KMS-11 (cell line): ENCODE results near the gene SCNN1A.

Experiments
- H2AFZ ChIP-seq: fragments of 200-600 bp; sonication (generic); 2 replicates; pipeline ENCODE4 v1.6.1; 2016; ENCODE audit warnings: antibody characterized with exemption, mixed run types, low read depth
- H3K27ac ChIP-seq: fragments of 200-600 bp; sonication (generic); 2 replicates; pipeline ENCODE4 v1.6.1; 2016; ENCODE audit warnings: mild to moderate bottlenecking, mixed run types
- H3K27me3 ChIP-seq: fragments of 200-600 bp; sonication (generic); 2 replicates; pipeline ENCODE4 v1.6.1; 2017; ENCODE audit warnings: mild to moderate bottlenecking, low read depth, mixed run types, moderate library complexity; ENCODE audit not compliant: insufficient read depth
- H3K36me3 ChIP-seq: fragments of 200-600 bp; sonication (generic); 2 replicates; pipeline ENCODE4 v1.6.1; 2017; ENCODE audit warnings: mild to moderate bottlenecking, mixed run types; ENCODE audit not compliant: insufficient read depth
- H3K4me1 ChIP-seq: fragments of 200-600 bp; sonication (generic); 2 replicates; pipeline ENCODE4 v1.6.1; 2016; ENCODE audit warnings: mild to moderate bottlenecking, low read depth, mixed run types; ENCODE audit not compliant: poor library complexity, severe bottlenecking
- H3K4me2 ChIP-seq: fragments of 200-600 bp; sonication (generic); 2 replicates; pipeline ENCODE4 v1.7.0; 2016; ENCODE audit warnings: mild to moderate bottlenecking, mixed run types
- H3K4me3 ChIP-seq: fragments of 200-600 bp; sonication (generic); IDR thresholded peaks from 2 replicates; pipeline ENCODE4 v1.6.1; 2017; ENCODE audit warnings: low read depth, low read length, mixed read lengths; ENCODE audit not compliant: insufficient read depth
- H3K79me2 ChIP-seq: fragments of 200-600 bp; sonication (generic); 2 replicates; pipeline ENCODE4 v1.6.1; 2016; ENCODE audit warnings: low read depth, mixed run types; ENCODE audit not compliant: insufficient read depth
- H3K9ac ChIP-seq: fragments of 200-600 bp; sonication (generic); 2 replicates; pipeline ENCODE4 v1.6.1; 2016; ENCODE audit warnings: mild to moderate bottlenecking, mixed run types
- H4K20me1 ChIP-seq: fragments of 200-600 bp; sonication (generic); 2 replicates; pipeline ENCODE4 v1.6.1; 2016; ENCODE audit warnings: mild to moderate bottlenecking, mixed run types; ENCODE audit not compliant: insufficient read depth
- TF ChIP-seq, protein P1 (sequence below): fragments of 200-600 bp; sonication (generic); conservative IDR thresholded peaks from 2 replicates; pipeline ENCODE4 v1.6.1; 2017; ENCODE audit warnings: low read depth, mild to moderate bottlenecking, antibody characterized with exemption, low read length, moderate library complexity, mixed read lengths

Gene SCNN1A

GRCh38 chr12:6420364-6420763, 45.0 kb upstream of the SCNN1A start:
- Histone ChIP-seq H2AFZ (no peak overlapping the region), H3K36me3 (no peaks in the 10 kb centered on the region), H3K4me3 (no peak overlapping the region), H4K20me1 (no peaks in the 10 kb centered on the region), H3K27ac (no peak overlapping the region), H3K79me2 (no peaks in the 10 kb centered on the region), H3K4me2 (no peak overlapping the region), H3K27me3 (no peaks in the 10 kb centered on the region), H3K4me1 (peaks cover 10% of the 10 kb centered on the region), H3K9ac (no peak overlapping the region)
- TF ChIP-seq, protein P1, sequence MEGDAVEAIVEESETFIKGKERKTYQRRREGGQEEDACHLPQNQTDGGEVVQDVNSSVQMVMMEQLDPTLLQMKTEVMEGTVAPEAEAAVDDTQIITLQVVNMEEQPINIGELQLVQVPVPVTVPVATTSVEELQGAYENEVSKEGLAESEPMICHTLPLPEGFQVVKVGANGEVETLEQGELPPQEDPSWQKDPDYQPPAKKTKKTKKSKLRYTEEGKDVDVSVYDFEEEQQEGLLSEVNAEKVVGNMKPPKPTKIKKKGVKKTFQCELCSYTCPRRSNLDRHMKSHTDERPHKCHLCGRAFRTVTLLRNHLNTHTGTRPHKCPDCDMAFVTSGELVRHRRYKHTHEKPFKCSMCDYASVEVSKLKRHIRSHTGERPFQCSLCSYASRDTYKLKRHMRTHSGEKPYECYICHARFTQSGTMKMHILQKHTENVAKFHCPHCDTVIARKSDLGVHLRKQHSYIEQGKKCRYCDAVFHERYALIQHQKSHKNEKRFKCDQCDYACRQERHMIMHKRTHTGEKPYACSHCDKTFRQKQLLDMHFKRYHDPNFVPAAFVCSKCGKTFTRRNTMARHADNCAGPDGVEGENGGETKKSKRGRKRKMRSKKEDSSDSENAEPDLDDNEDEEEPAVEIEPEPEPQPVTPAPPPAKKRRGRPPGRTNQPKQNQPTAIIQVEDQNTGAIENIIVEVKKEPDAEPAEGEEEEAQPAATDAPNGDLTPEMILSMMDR, result no peak

GRCh38 chr12:6418796-6419195, 43.4 kb upstream of the SCNN1A start:
- H3K4me1 ChIP-seq, result peaks cover 6% of the 10 kb centered on the region
- H3K27me3 ChIP-seq, result no peaks in the 10 kb centered on the region
- no peak overlapping the region for H2AFZ ChIP-seq
- no peaks in the 10 kb centered on the region for H3K79me2 ChIP-seq
- H3K36me3 ChIP-seq, result no peaks in the 10 kb centered on the region
- H3K9ac ChIP-seq, result no peak overlapping the region
- H3K4me2 ChIP-seq, result no peak overlapping the region
- TF ChIP-seq, protein P1, result no peak
- no peaks in the 10 kb centered on the region for H4K20me1 ChIP-seq
- no peak overlapping the region for H3K4me3 ChIP-seq
- no peak overlapping the region for H3K27ac ChIP-seq

- Histone ChIP-seq H3K27ac (no peak overlapping the region), H3K9ac (no peak overlapping the region), H4K20me1 (no peaks in the 10 kb centered on the region), H2AFZ (no peak overlapping the region), H3K27me3 (no peaks in the 10 kb centered on the region), H3K4me2 (no peak overlapping the region), H3K4me3 (no peak overlapping the region), H3K36me3 (no peaks in the 10 kb centered on the region), H3K4me1 (no peaks in the 10 kb centered on the region), H3K79me2 (no peaks in the 10 kb centered on the region)
- TF ChIP-seq, protein P1, result no peak
Observed at GRCh38 chr12:6416596-6416995, 41.2 kb upstream of the SCNN1A start.

DNA sequence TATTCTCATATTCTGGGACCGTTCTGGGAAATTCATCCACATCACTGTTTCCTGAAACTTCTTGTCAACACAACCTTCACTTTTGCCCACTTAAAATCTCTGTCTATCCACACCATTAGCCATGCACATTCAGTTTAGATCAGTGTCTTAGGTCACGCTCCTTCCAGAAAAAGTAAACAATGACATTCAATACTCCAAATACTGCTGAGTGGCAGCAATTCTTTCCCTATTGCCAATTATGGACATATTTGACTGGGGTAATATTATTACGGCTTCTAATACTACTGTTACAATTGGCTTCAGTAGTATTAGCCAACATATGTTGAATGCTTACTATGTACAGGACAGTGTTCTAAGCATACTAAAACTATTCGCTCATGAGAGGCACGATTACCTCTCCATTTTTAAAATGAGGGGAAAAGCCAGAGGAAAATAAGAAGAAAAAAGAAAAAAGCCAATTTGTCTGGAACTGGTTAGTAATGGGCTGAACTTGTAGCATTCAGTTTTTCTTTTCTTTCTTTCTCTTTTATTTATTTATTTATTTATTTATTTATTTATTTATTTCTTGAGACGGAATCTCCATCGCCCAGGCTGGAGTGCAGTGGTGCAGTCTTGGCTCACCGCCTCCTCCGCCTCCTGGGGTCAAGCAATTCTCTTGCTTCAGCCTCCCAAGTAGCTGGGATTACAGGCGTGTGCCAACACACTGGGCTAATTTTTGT, 32.0 kb upstream of the SCNN1A start:
- H3K4me3 ChIP-seq, result no peak overlapping the region
- TF ChIP-seq, protein P1, result no peak
- H3K27ac ChIP-seq, result no peak overlapping the region
- H4K20me1 ChIP-seq, result no peaks in the 10 kb centered on the region
- H3K79me2 ChIP-seq, result no peaks in the 10 kb centered on the region
- H3K4me2 ChIP-seq, result no peak overlapping the region
- H3K27me3 ChIP-seq, result no peaks in the 10 kb centered on the region
- no peaks in the 10 kb centered on the region for H3K36me3 ChIP-seq
- H3K9ac ChIP-seq, result no peak overlapping the region
- H2AFZ ChIP-seq, result no peak overlapping the region
- H3K4me1 ChIP-seq, result no peaks in the 10 kb centered on the region
